Sigmoid colon (tissue), 7 donors: ENCODE results near the gene FOSL2. TPM values are rescaled to one million over a fixed set of nuclear protein-coding genes. Genes with fewer than 3 reads are reported as not detected.

Experiments
- DNase-seq: peaks from one replicate; pipeline ENCODE4 v3.0.0-alpha.2; 2019
- H3K27ac ChIP-seq, 4 donors: fragments of 200-600 bp; sonication (generic); one replicate each; pipeline ENCODE4 v1.5.1; 2016 to 2019; ENCODE audit warnings: mild to moderate bottlenecking in 1 of 4
- H3K27me3 ChIP-seq, 3 donors: fragments of 200-600 bp; sonication (generic); one replicate each; pipeline ENCODE4 v1.5.1; 2019; ENCODE audit warnings: mild to moderate bottlenecking in 1 of 3
- H3K36me3 ChIP-seq, 4 donors: fragments of 200-600 bp; sonication (generic); one replicate each; pipeline ENCODE4 v1.5.1; 2016 to 2019
- H3K4me1 ChIP-seq, 4 donors: fragments of 200-600 bp; sonication (generic); one replicate each; pipeline ENCODE4 v1.5.1; 2017 to 2019
- H3K4me3 ChIP-seq, 4 donors: fragments of 200-600 bp; sonication (generic); one replicate each; pipeline ENCODE4 v1.5.1; 2017 to 2019; ENCODE audit warnings: mild to moderate bottlenecking in 2 of 4, moderate library complexity in 1 of 4
- H3K9me3 ChIP-seq, 4 donors: fragments of 200-600 bp in 3 of 4; sonication (generic) in 3 of 4; one replicate each; pipeline versions ENCODE4 v1.5.1 to v1.6.1; 2013 to 2019
- EP300 ChIP-seq, 4 donors: sonication (generic); formaldehyde crosslinking; IDR thresholded peaks; one replicate each; pipeline ENCODE4 v1.6.1; 2017; ENCODE audit warnings: antibody characterized with exemption in 4 of 4
- POLR2A ChIP-seq, 2 donors: fragments of 450-650 bp; IDR thresholded peaks; one replicate each; pipeline ENCODE4 v1.6.1; 2016; ENCODE audit warnings: antibody characterized with exemption in 2 of 2, mild to moderate bottlenecking in 2 of 2, moderate library complexity in 2 of 2
- POLR2AphosphoS5 ChIP-seq, 4 donors: sonication (generic); formaldehyde crosslinking; IDR thresholded peaks; one replicate each; pipeline ENCODE4 v1.6.1; 2017; ENCODE audit warnings: antibody characterized with exemption in 4 of 4
- WGBS, 2 donors: extraction: QIAGEN DNeasy Blood & Tissue Kit; methylation state at CpG; one replicate each; pipeline ENCODE4 v1.1.7; 2013; 5-methylcytosine and 5-hydroxymethylcytosine counted together
- intact Hi-C: fragments of 100-400 bp; cut with DNase I; formaldehyde crosslinking; loops from one replicate; pipeline ENCODE4 v1.15.1; 2023
- polyA plus RNA-seq, 3 donors: library from polyadenylated mRNA; stranded (reverse); fragments of 200-250 nt; gene quantifications; one replicate each; pipeline ENCODE4 v1.2.3, GENCODE V29; 2013
- total RNA-seq, 4 donors: library from RNA; depleted of rRNA; stranded (reverse); fragments of >200 nt; gene quantifications; one replicate each; pipeline ENCODE4 v1.1.0, GENCODE V29; 2016
- TF ChIP-seq, protein P1 (sequence below), 4 experiments: fragments of 450-650 bp in 3 of 4; fragments of 200-600 bp in 1 of 4; IDR thresholded peaks; one replicate each; pipeline ENCODE4 v1.5.1; 2016 to 2019; ENCODE audit warnings: antibody characterized with exemption in 4 of 4, mild to moderate bottlenecking in 3 of 4, moderate library complexity in 2 of 4
- donor health status: healthy with polysubstance abuse.
- donor health status: Bipolar disorder and iron deficiency.
- donor health status: healthy.

FOSL2 gene
- total and polyA plus RNA-seq, 7 donors = 30.0 to 208 (median 65.8) TPM

DNA sequence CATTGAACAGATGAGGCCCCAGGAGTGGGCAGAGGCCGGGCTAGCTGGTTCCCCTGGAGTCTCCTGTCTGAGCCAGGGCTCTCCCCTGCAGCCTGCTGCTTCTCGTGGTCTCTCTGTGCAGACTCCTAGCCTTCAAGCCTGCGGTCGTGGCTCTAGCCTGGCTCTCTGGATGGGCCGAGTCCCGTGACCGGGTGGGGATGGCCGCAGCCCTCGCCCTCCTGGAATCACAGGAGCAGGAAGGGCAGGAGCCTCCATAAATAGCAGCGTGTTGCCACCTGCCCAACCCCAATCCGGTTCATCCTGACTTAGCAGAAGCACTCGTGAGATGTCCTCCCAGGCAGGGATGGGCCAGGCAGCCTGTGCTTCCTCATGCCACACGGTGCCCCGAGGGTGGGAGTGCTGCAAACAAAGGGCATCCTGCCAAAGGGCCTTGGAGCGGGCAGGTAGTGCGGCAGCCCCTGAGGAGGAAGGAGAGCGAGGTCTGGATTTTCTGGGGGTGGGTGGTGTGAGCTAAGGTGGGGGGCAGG, 43.9 kb downstream of the FOSL2 start:
- Histone ChIP-seq H3K27ac (no peak overlapping the region), H3K27me3 (no peaks in the 10 kb centered on the region), H3K36me3 (no peaks in the 10 kb centered on the region), H3K4me1 (no peaks in the 10 kb centered on the region), H3K9me3 (peaks cover 0 to 5% (median 0%) of the 10 kb centered on the region in 4 donors), H3K4me3 (no peak overlapping the region)
- intact Hi-C loops = loop anchor here (5.0 kb wide), 1 partner anchor 679 kb away; no protein-coding TSS in a partner anchor
- WGBS, 2 donors = 15 to 65% methylated on average over 17 of the region's 17 CpGs
- no peak for TF ChIP-seq POLR2AphosphoS5 (IDR thresholded peaks at IDR 0.05)
- TF ChIP-seq POLR2A (IDR thresholded peaks at IDR 0.05) = no peak
- TF ChIP-seq, protein P1, sequence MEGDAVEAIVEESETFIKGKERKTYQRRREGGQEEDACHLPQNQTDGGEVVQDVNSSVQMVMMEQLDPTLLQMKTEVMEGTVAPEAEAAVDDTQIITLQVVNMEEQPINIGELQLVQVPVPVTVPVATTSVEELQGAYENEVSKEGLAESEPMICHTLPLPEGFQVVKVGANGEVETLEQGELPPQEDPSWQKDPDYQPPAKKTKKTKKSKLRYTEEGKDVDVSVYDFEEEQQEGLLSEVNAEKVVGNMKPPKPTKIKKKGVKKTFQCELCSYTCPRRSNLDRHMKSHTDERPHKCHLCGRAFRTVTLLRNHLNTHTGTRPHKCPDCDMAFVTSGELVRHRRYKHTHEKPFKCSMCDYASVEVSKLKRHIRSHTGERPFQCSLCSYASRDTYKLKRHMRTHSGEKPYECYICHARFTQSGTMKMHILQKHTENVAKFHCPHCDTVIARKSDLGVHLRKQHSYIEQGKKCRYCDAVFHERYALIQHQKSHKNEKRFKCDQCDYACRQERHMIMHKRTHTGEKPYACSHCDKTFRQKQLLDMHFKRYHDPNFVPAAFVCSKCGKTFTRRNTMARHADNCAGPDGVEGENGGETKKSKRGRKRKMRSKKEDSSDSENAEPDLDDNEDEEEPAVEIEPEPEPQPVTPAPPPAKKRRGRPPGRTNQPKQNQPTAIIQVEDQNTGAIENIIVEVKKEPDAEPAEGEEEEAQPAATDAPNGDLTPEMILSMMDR (IDR thresholded peaks at IDR 0.05) = no peak
- no peak for TF ChIP-seq EP300 (IDR thresholded peaks at IDR 0.05)
- DNase-seq = peak; percentile 64

DNA sequence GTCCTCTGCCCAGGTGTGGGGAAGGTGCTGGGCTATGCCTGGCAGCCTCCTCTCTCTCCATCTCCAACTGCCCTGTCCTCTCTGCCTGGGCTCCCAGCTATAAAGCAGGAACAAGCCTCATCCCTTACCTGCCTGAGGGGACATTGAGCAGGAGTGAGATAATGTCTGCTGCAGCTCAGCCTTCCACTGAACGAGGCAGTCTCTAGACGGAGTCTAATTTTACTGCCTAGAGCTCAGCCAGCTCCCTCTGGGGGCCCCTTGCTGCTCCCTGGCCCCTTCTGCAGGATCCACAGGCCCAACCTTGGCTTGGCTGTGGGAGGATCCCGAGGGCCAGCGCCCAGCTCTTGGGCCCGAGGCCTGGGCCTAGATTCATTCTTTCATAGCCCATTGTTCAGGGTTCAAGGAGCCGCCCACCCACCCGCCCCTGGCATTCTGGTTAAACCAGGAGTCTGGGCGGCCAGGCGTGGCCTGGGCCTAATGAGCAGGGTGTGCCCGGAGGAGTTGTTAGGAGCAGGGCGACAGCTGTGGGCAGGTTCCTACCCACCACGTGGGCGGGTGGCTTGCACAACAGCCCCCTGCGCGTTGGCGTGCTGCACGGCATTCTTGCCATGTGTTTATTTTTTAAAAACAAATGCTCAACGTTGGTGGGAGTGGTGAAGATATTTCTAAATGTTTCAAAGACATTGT, 44.6 kb downstream of the FOSL2 start:
- no peak overlapping the region for H3K27ac ChIP-seq
- peak; percentile 58 for DNase-seq
- H3K4me3 ChIP-seq = no peak overlapping the region
- peaks cover 0 to 5% (median 0%) of the 10 kb centered on the region in 4 donors for H3K9me3 ChIP-seq
- TF ChIP-seq, protein P1 (IDR thresholded peaks at IDR 0.05) = no peak
- TF ChIP-seq POLR2AphosphoS5 (IDR thresholded peaks at IDR 0.05) (no peak), EP300 (IDR thresholded peaks at IDR 0.05) (no peak), POLR2A (IDR thresholded peaks at IDR 0.05) (no peak)
- no peaks in the 10 kb centered on the region for H3K27me3 ChIP-seq
- H3K36me3 ChIP-seq = no peaks in the 10 kb centered on the region
- intact Hi-C loops = loop anchor here (5.0 kb wide), 1 partner anchor 680 kb away; no protein-coding TSS in a partner anchor
- 17 to 70% methylated on average over 18 of the region's 18 CpGs for WGBS, 2 donors
- no peaks in the 10 kb centered on the region for H3K4me1 ChIP-seq

DNA sequence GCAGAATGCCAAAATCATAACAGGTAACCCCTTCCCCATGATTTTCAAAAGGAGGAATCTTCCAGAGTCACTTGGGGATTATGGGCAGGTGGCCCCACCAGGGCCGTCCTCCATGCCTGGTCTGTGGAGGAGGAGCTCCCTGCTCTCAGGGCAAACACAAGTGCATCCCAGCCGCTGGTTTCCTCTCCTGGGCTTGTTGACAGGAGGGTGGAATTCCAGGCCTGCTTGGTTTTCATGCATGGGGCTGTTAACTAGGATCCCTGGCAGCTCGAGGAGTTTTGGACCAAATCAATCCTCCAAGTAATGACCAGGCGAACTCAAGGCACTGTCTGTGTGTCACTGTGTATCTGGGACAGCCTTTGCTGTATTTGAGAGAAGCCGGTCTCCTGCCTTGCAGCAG, 45.3 kb downstream of the FOSL2 start:
- Histone ChIP-seq H3K4me3 (no peak overlapping the region), H3K4me1 (no peaks in the 10 kb centered on the region), H3K27me3 (no peaks in the 10 kb centered on the region), H3K36me3 (no peaks in the 10 kb centered on the region), H3K9me3 (peaks cover 0 to 5% (median 0%) of the 10 kb centered on the region in 4 donors), H3K27ac (no peak overlapping the region)
- 63 to 80% methylated on average over 5 of the region's 5 CpGs for WGBS, 2 donors
- intact Hi-C loops = loop anchor here (5.0 kb wide), 1 partner anchor 681 kb away; no protein-coding TSS in a partner anchor
- TF ChIP-seq POLR2AphosphoS5 (IDR thresholded peaks at IDR 0.05) (no peak), POLR2A (IDR thresholded peaks at IDR 0.05) (no peak), EP300 (IDR thresholded peaks at IDR 0.05) (no peak)
- TF ChIP-seq, protein P1 (IDR thresholded peaks at IDR 0.05) = no peak
- DNase-seq = peak; percentile 32

DNA sequence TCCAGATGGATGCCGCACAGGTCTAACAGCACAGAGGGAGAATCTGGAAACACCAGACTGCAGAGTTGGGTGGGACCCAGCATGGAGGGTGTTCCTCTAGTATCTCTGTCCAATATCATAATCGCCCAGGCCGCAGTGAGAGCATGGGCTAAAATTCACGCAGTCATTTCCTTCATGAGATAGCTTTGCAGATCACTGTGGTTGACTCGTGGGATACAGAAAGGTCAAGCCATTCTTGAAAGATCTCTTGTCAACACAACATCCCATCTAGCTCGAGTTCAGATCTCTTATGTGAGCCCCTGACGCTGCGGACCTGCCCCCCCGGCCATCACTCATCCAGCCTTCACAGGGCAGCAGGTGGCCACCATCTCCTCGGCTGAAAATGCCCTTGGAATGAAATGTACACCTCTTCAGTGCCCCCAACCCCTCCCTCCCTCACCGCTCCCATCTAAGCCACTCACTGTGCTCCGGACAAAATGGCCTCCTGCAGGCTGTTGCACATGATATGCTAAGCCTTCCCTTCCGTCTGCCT, 45.9 kb downstream of the FOSL2 start:
- intact Hi-C loops = loop anchor here (5.0 kb wide), 1 partner anchor 681 kb away; no protein-coding TSS in a partner anchor
- Histone ChIP-seq H3K4me1 (no peaks in the 10 kb centered on the region), H3K4me3 (no peak overlapping the region), H3K36me3 (no peaks in the 10 kb centered on the region), H3K27ac (no peak overlapping the region), H3K27me3 (no peaks in the 10 kb centered on the region), H3K9me3 (no peaks in the 10 kb centered on the region)
- DNase-seq = peak; percentile 34
- WGBS, 2 donors = 88 to 92% methylated on average over 13 of the region's 13 CpGs
- TF ChIP-seq POLR2AphosphoS5 (IDR thresholded peaks at IDR 0.05) (no peak), EP300 (IDR thresholded peaks at IDR 0.05) (no peak)
- TF ChIP-seq, protein P1 (IDR thresholded peaks at IDR 0.05) = no peak
